HG03565 (cell line): ENCODE data around the gene WWOX.

Source experiments
- ATAC-seq: cut with Tn5 transposase; IDR thresholded peaks from one replicate; pipeline ENCODE4 v1.9.1; 2021; ENCODE audit warnings: mild to moderate bottlenecking, moderate library complexity; ENCODE audit not compliant: unreplicated experiment

WWOX gene

GRCh38 chr16:78385086-78385805 lies 285.8 kb downstream of the WWOX start:
- no peak for ATAC-seq

- no peak for ATAC-seq
Measured at GRCh38 chr16:78386557-78387324, 287.3 kb downstream of the WWOX start.

DNA sequence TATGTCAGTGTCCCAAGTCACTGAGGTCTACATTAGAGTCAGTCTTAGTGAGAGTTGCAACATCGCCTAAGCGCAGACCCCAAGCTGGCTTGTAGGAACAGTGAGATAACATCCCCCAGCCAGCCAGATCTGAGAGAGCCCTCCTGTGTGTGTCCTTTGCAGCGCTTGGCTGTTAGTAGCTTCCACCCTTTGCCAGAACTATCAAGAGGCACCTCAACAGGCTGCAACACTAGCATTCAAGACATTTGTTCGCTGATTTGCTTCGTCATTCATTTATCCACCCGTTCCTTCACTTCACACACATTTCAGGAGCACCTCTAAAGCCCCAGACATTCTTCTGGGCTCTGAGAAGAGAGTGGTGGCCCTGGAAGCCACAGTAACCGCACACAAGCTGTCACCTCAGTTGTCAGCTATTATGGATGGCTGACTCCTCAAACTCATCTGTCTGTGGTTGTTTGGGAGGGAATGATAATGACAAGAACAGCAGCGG lies 289.6 kb downstream of the WWOX start:
- ATAC-seq, result no peak

- no peak for ATAC-seq
Measured at GRCh38 chr16:78390092-78390491, 290.6 kb downstream of the WWOX start.

DNA sequence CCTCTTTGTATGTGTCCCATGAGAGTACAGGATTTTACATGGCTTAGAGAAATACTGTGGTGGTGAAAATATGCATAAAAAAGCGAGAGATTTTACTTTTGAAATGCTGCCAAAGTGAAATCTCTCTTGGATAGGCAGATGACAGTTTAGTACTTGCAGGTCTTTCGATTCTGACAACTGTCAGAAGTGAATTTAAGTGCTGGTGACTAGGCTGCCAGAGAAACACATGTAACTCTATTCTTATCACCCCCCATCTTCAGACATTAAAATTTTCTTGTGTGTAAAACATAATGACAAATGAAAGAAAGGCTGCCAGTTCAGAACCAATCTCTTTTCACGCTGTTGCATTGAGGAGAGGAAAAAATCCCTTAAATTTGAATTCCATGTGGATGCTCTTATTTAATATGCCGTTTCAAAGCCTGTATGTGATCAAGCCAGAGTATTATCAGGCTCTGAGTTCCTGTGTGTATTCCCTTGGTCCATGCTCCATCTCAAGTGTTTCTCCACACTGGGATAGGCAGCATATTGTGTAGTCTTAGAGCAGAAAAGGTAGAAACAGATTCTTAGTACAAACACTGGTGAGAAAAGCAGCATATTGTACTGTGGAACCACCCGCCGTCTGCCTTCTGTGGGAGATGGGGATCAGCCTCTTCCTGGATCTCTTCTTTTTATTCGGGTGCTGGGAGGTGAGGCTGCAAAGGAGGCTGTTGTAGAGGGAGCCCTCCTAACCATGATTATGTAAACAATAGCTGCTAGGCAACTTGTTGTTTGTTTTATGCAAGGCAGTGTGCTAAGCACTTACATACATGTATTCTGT lies 291.3 kb downstream of the WWOX start:
- ATAC-seq, result no peak

- ATAC-seq, result no peak
Measured at GRCh38 chr16:78392585-78393195, 293.2 kb downstream of the WWOX start.

DNA sequence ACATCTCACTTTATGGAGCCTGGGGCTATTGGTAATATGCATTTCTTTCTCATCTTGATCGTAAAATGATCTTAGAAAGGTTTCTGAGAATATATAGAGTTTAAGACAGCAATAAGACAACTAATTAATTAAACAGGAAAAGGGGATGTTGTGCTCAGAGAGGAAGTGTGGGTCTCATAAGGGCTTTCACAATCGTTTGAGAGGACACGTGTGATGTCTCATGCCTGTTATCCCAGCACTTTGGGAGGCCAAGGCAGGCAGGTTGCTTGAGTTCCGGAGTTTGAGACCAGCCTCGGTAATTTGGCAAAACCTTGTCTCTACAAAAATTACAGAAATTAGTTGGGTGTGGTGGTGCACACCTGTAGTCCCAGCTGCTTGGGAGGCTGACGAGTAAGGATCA lies 295.6 kb downstream of the WWOX start:
- no peak for ATAC-seq

DNA sequence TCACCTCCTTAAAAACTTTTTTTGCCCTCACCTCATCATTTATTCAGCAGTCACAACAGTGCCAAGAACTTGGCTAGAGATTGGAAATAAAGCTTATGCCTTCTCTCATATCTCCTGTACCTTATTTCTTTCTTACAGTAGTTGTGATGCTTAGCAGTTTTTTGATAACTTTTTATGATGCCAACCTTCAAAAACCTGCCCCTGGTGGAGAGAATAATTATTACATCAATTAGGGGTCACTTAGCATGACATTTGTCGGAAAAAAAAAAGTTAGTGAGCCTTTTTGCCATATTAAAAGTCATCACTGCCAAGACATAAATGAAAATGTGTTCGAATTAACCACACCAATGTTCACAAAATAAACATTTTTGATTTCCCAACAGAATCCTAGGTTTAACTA lies 296.6 kb downstream of the WWOX start:
- ATAC-seq, result no peak

DNA sequence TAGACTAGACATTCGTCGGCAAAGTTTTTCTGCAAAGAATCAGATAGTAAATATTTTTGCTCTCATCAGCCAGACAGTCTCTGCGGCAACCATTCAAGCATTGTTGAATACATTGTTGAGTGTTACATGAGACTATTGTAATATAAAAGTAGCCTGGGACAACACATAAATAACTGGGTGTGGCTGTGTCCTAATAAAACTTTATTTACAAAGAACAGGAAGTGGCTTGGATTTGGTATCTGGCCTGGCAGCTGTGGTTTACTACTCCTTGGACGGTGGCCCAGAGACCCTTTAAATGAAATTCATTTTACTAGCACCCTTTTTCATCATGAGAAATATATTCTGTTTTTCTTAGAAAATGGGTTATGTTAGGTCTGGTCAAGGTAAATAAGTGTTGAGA lies 297.2 kb downstream of the WWOX start:
- no peak for ATAC-seq

GRCh38 chr16:78399384-78399783 lies 299.9 kb downstream of the WWOX start:
- no peak for ATAC-seq

GRCh38 chr16:78402833-78403232 lies 303.4 kb downstream of the WWOX start:
- ATAC-seq, result no peak

GRCh38 chr16:78405040-78405439 lies 305.6 kb downstream of the WWOX start:
- ATAC-seq, result no peak

DNA sequence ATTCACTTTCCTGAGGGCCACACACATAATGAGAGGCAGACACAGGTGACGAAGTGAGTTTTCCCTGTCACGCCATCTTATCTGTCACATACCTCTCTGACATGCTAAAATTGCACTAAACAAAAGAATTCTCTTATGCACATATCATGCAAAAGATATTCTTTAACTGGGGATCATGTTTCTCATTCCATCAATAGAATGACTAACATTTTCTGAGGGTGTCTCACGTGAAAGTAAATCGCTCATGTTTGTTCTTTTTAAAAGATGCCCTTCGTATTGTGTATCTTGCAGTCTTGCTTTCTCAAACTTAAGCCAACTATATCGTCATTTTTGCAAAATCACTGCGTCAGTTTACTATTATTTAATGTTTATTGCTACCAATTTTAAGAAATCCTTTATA lies 306.4 kb downstream of the WWOX start:
- ATAC-seq, result no peak

GRCh38 chr16:78407191-78407590 lies 307.7 kb downstream of the WWOX start:
- no peak for ATAC-seq

GRCh38 chr16:78413651-78414050 lies 314.2 kb downstream of the WWOX start:
- no peak for ATAC-seq

DNA sequence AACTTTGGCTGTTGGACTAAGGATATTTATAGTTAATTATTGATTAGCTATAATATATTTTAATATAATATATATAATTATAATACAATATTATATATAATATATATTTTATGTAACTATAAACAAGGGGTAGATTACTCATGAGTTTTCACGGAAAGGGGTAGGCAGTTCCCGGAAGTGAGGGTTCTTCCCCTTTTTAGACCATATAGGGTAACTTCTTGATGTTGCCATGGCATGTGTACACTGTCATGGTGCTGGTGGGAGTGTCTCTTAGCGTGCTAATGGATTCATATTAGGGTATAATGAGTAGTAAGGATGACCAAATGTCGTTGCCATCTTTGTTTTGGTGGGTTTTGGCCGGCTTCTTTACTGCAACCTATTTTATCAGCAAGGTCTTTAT lies 315.6 kb downstream of the WWOX start:
- no peak for ATAC-seq

DNA sequence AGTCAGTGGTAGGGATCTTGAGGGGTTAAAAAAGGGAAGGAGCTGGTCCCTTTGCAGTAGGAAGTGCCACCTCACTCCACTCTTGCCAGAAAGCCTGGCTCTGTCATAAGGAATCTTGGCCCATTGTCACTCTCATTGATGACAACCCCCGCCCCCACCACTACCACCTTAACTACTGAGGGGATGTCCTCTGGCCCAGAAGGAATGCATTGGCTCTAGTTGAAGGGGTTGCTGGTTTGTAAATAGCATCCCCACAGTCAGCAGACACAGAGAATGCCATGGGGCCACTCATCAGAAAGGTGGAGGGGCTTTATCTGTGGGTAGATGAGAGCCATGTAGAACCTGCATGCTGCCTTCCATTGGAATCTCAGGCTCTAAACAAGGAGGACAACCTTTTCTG lies 316.2 kb downstream of the WWOX start:
- ATAC-seq, result no peak

DNA sequence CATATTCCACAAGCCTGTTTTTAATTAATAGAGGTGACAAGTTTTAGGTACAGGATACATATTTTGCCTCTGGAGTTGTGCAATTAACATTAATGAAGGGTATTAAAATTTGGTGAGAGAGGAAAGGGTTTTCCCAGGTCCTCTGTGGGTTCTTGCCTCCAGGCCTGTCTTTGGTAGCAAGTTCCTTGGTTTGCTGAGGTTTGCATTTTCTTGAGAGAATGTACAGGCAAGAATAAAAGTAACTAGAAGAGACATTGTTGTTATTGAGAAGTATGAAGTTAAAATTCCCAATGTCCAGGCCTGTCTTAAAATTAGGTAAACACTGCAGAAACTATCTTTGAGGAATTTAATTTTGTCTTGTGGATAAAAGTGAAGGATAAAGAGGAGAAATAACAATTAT lies 316.9 kb downstream of the WWOX start:
- ATAC-seq, result no peak

DNA sequence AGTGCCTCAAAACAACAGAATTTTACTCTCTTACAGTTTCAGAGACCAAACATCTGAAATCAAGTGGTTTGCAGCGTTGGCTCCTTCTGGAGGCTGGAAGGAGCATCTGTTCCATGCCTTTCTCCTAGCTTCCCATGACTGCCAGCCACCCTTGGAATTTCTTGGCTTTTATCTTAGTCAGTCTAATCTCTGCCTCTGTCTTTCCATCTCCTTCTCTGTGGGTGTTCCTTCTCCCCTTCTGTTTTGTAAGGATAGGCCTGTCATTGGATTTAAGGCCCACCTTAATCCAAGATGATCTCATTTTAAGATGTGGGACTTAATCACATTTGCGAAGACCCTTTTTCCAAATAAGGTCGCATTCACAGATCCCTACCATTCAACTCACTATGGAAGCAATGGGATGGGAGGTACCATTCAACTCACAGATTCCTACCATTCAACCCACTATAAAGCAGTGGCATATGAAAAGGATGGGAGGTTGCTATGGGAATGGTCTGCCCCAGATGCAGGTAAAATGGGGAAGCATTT lies 321.8 kb downstream of the WWOX start:
- ATAC-seq, result no peak

DNA sequence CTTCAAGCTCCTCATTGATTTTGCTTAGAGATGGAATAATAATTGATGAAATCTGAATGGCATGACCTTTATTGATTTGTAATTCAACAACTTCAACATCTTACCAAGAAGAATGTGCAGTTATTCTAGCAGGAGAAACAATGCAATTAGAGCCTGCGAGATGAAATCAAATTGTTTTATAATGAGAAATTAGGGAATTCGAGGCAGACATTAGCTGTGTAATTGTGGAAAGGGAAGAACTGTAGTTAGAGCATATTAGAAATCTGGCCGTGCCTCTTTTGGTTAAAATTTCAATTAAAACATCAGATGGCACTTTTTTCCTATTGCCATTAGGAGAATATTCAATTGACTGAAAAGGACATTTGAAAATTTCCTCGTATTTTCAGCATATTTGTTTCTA lies 325.8 kb downstream of the WWOX start:
- no peak for ATAC-seq
